GM13976 (cell line): Measurements from ENCODE around the gene APOBEC3C.
A peak's percentile ranks its signal among the peaks of the same experiment; 100 is the strongest.
"Not testable (repeated sequence)": the region's sequence is repeated elsewhere in the genome, so short reads cannot be mapped to it uniquely, and the experiment has no call there.

Experiments
- DNase-seq: peaks from one replicate; pipeline ENCODE4 v3.0.0; 2012; ENCODE audit warnings: low spot score
- CTCF ChIP-seq: IDR thresholded peaks from 2 replicates; pipeline ENCODE4 v1.5.1; 2012; ENCODE audit warnings: borderline replicate concordance, mild to moderate bottlenecking; ENCODE audit not compliant: insufficient read depth; ENCODE audit errors: extremely low read depth, missing control alignments, control extremely low read depth
- in situ Hi-C: fragments of 300-500 bp; cut with MboI; formaldehyde crosslinking; loops from one replicate; pipeline ENCODE4 v1.12.0; 2022; ENCODE audit warnings: low sequenced_read_pairs, mixed read lengths, inconsistent platforms; ENCODE audit not compliant: unreplicated experiment

The APOBEC3C gene

DNA sequence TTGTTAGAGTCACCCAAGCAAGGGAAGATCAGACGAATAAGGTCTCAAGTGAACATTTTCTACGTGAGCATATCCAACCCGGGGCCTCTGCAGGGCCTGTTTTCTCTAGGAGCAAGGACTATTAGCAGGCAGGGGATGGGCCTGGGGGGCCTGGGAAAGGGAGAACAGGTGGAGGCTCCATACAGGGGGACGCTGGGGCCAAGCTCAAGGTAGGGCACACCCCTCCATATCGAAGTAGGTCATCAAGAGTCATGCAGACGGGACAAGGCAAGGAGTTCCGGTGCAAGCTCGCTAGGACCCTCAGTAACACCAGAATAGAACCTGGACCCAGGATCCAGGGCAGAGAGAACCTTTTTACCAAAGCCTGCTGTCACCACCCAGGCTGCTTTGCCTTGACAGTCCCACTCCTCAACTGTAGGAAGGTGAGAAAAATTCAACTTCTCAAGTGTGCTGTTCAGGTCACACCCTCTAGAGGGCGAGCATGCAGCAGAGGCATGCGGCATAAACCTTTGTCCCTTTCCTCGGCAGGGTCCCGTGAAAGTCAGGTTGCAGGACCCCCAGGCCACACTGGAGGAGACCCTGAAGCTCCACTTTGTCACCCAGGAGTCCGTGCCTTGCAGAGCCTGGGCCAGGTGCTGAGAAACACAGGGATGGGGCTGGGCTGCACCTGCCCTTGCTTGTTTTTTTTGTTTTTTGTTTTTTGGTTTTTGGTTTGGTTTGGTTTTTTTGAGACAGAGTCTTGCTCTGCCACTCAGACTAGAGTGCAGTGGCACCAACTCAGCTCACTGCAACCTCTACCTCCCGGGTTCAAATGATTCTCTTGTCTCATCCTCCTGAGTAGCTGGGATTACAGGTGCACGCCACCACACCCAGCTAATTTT lies 40.5 kb upstream of the APOBEC3C start:
- in situ Hi-C loops: no loop called here
- TF ChIP-seq CTCF: peak; percentile 88
- DNase-seq: peak; percentile 81

DNA sequence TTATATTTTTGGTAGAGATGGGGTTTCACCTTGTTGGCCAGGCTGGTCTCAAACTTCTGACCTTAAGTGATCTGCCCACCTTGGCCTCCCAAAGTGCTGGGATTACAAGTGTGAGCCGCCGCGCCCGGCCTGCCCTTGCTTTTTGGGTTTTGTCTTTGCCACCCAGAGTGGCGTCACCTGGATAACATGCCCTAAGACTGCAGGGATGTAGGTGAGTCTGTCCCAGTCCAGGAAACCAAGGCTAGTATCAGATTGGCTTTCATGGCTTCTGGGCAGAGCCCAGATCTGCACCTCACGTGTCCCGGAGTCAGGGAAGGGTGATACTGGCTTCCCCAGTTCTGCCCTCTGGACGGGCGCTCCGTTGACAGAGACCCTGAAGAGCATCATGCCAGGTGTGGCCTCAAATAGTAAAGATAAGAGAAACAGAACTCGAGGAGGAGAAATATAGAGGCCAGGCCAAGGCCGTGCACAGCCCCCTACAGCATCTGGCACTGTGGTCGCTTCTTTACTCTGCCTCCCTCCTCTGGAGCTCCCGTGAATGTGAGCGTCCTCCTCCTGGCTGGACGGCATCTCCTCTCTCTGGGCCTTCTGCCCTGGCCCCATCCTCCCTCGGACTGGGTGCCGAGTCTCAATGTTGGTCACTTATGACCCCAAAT lies 39.8 kb upstream of the APOBEC3C start:
- in situ Hi-C loops: no loop called here
- no peak for TF ChIP-seq CTCF
- DNase-seq: no peak

- in situ Hi-C loops: no loop called here
- DNase-seq: no peak
- no peak for TF ChIP-seq CTCF
These were observed 39.3 kb upstream of the APOBEC3C start for GRCh38 chr22:38974826-38975175.

GRCh38 chr22:38977289-38977688 lies 36.8 kb upstream of the APOBEC3C start:
- in situ Hi-C loops, DNase-seq: not testable (repeated sequence)

DNA sequence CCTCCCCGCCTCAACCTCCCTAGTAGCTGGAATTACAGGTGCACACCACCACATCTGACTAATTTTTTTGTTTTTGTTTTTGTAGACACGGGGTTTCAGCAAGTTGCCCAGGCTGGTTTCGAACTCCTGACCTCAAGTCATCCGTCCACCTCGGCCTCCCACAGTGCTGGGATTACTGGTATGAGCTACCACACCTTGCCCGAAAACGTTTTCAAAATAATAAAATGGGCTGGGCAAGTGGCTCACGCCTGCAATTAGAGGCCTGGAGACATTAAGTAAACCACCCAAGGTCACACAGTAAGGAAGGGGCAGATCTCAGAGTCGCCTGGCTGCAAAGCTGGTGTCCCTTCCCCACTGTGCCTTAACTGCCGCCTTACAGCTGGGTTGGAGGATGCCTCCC lies 33.5 kb upstream of the APOBEC3C start:
- in situ Hi-C loops, DNase-seq: not testable (repeated sequence)

- in situ Hi-C loops: no loop called here
- peak; percentile 59 for DNase-seq
- no peak for TF ChIP-seq CTCF
These were observed 32.8 kb upstream of the APOBEC3C start for GRCh38 chr22:38981005-38981991.
